Peyer's patch (tissue), 4 donors: Measurements from ENCODE around the gene FCER1G. TPM values are rescaled to one million over a fixed set of nuclear protein-coding genes. Genes with fewer than 3 reads are reported as not detected.

Source experiments
- DNase-seq, 3 donors: peaks; one replicate each; pipeline ENCODE4 v3.0.0-alpha.2; 2017 to 2019
- H3K27ac ChIP-seq, 4 donors: fragments of 200-600 bp; sonication (generic); one replicate each; pipeline ENCODE4 v1.5.1; 2016 to 2019
- H3K27me3 ChIP-seq, 2 donors: fragments of 200-600 bp; sonication (generic); one replicate each; pipeline ENCODE4 v1.5.1; 2019
- H3K36me3 ChIP-seq, 3 donors: fragments of 200-600 bp; sonication (generic); one replicate each; pipeline ENCODE4 v1.5.1; 2016 to 2019
- H3K4me1 ChIP-seq, 4 donors: fragments of 200-600 bp; sonication (generic); one replicate each; pipeline ENCODE4 v1.5.1; 2016 to 2019
- H3K4me3 ChIP-seq, 4 donors: fragments of 200-600 bp; sonication (generic); 1 replicate in 3 of 4; 2 replicates in 1 of 4; pipeline ENCODE4 v1.5.1; 2016 to 2019; ENCODE audit warnings: mild to moderate bottlenecking in 1 of 4
- H3K9me3 ChIP-seq, 4 donors: fragments of 200-600 bp; sonication (generic); one replicate each; pipeline ENCODE4 v1.5.1; 2016 to 2019; ENCODE audit warnings: mild to moderate bottlenecking in 1 of 4
- POLR2A ChIP-seq, 2 donors: fragments of 450-650 bp; IDR thresholded peaks; one replicate each; pipeline ENCODE4 v1.5.1; 2017; ENCODE audit warnings: antibody characterized with exemption in 2 of 2, mild to moderate bottlenecking in 2 of 2, moderate library complexity in 2 of 2
- total RNA-seq, 4 donors: library from RNA; depleted of rRNA; stranded (reverse); fragments of >200 nt; gene quantifications; one replicate each; pipeline ENCODE4 v1.1.0, GENCODE V29; 2016
- TF ChIP-seq, protein P1 (sequence below), 6 experiments: fragments of 450-650 bp in 4 of 6; fragments of 200-600 bp in 2 of 6; sonication (generic) in 1 of 6; IDR thresholded peaks; one replicate each; pipeline ENCODE4 v1.5.1; 2017 to 2019; ENCODE audit warnings: antibody characterized with exemption in 6 of 6, mild to moderate bottlenecking in 3 of 6, moderate library complexity in 1 of 6

The FCER1G gene
- total RNA-seq, 4 donors from 2014 or later: 5.1 to 33.8 (median 11.9) TPM; not detected in 1

DNA sequence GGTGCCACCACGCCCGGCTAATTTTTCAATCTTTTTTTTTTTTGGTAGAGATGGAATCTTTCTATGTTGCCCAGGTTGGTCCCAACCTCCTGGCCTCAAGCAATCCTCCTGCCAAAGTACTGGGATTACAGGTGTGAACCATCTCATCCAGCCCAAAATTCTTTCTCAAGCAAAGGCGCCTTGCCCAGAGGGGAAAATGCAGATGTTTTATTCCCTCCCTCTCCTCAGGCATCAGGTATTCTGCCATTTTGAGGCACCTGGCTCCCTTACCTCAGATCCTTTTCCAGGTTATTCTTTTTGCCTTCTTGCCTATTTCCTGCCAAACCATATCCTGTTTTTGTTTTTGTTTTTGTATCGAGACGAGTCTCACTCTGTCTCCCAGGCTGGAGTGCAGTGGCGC, 26.7 kb upstream of the FCER1G start:
- no peak overlapping the region for H3K4me3 ChIP-seq
- no peak for TF ChIP-seq POLR2A (IDR thresholded peaks at IDR 0.05)
- TF ChIP-seq, protein P1, sequence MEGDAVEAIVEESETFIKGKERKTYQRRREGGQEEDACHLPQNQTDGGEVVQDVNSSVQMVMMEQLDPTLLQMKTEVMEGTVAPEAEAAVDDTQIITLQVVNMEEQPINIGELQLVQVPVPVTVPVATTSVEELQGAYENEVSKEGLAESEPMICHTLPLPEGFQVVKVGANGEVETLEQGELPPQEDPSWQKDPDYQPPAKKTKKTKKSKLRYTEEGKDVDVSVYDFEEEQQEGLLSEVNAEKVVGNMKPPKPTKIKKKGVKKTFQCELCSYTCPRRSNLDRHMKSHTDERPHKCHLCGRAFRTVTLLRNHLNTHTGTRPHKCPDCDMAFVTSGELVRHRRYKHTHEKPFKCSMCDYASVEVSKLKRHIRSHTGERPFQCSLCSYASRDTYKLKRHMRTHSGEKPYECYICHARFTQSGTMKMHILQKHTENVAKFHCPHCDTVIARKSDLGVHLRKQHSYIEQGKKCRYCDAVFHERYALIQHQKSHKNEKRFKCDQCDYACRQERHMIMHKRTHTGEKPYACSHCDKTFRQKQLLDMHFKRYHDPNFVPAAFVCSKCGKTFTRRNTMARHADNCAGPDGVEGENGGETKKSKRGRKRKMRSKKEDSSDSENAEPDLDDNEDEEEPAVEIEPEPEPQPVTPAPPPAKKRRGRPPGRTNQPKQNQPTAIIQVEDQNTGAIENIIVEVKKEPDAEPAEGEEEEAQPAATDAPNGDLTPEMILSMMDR (IDR thresholded peaks at IDR 0.05): no peak
- H3K4me1 ChIP-seq: peaks cover 0 to 17% (median 4%) of the 10 kb centered on the region in 4 donors
- H3K36me3 ChIP-seq: no peaks in the 10 kb centered on the region
- peak overlapping the region in 1 of 4 donors; percentile 17 for H3K27ac ChIP-seq
- no peaks in the 10 kb centered on the region for H3K27me3 ChIP-seq
- no peaks in the 10 kb centered on the region for H3K9me3 ChIP-seq
- no peak for DNase-seq

DNA sequence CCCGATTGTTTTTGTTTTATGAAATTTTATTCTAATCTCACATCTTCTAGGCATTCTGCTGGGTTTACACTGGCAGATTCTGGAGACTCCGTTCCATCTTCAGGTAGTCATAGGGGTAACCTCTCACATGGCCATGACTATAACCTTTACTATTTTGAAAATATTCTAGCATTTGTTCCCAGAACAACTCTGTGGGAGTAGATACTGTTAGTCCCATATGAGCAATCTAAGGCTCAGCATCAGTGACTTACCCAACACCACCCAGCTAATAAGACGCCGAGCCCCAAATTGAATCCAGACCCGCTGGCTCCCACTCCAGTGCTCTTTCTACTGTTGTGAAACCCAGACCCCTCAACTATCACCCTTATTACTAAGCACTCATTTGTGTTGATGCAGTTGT, 26.1 kb upstream of the FCER1G start:
- no peaks in the 10 kb centered on the region for H3K27me3 ChIP-seq
- no peak overlapping the region for H3K27ac ChIP-seq
- H3K36me3 ChIP-seq: no peaks in the 10 kb centered on the region
- TF ChIP-seq, protein P1 (IDR thresholded peaks at IDR 0.05): no peak
- no peak for TF ChIP-seq POLR2A (IDR thresholded peaks at IDR 0.05)
- peaks cover 0 to 17% (median 7%) of the 10 kb centered on the region in 4 donors for H3K4me1 ChIP-seq
- no peak overlapping the region for H3K4me3 ChIP-seq
- no peaks in the 10 kb centered on the region for H3K9me3 ChIP-seq
- DNase-seq: no peak

DNA sequence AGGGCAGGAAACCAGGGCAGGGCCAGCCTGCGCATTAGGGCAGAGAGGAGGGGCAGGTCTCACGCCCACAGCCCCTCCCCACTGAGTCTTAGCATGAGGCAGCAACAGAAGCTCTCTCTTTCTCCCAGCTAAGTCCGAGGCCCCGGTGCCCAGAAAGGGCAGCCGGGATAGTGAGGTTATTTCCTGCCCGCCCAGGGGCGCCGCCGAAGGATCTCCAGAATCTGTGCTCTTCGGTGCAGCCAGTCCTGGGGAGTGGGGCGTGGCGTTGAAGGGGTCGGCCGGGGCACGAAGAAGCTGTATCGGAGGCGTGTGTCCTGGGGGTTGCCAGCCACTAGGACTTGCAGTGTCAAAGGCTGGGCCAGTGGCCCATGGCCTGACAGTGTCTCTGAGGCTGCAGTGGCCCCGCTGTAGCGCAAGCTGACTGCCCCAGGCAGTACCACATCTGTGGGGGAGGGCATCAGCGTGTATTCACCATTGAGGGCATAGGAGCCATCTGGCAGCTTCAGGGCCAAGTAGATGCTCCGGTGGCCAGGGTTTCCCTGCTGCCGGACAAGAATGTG, 24.1 kb upstream of the FCER1G start:
- no peak for TF ChIP-seq POLR2A (IDR thresholded peaks at IDR 0.05)
- Histone ChIP-seq H3K27me3 (no peaks in the 10 kb centered on the region), H3K4me3 (no peak overlapping the region), H3K27ac (no peak overlapping the region), H3K4me1 (peaks cover 0 to 19% (median 7%) of the 10 kb centered on the region in 4 donors), H3K9me3 (no peaks in the 10 kb centered on the region), H3K36me3 (no peaks in the 10 kb centered on the region)
- no peak for DNase-seq

DNA sequence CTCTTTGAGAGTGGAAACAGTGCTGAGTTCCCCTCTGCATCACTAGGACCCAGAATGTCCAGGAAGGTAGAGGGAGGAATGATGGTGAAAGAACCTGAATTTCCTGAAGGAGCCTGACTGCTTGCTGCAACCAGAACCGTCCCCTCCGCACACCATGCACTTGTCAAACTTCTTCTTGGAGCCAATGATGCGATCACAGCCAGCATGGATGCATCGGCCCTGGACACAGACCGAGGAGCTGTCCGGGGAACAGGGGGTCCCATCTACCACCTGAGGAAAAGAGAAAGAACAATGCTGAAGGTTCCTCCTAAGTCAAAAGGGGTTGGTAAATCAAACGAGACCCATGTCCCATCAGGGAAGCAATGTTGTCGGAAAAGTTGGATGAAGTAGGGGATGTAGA, 23.1 kb upstream of the FCER1G start:
- TF ChIP-seq, protein P1 (IDR thresholded peaks at IDR 0.05): no peak
- TF ChIP-seq POLR2A (IDR thresholded peaks at IDR 0.05): no peak
- no peaks in the 10 kb centered on the region for H3K36me3 ChIP-seq
- no peaks in the 10 kb centered on the region for H3K9me3 ChIP-seq
- H3K27me3 ChIP-seq: no peaks in the 10 kb centered on the region
- H3K27ac ChIP-seq: no peak overlapping the region
- H3K4me3 ChIP-seq: no peak overlapping the region
- no peak for DNase-seq
- H3K4me1 ChIP-seq: peaks cover 0 to 12% (median 7%) of the 10 kb centered on the region in 4 donors

DNA sequence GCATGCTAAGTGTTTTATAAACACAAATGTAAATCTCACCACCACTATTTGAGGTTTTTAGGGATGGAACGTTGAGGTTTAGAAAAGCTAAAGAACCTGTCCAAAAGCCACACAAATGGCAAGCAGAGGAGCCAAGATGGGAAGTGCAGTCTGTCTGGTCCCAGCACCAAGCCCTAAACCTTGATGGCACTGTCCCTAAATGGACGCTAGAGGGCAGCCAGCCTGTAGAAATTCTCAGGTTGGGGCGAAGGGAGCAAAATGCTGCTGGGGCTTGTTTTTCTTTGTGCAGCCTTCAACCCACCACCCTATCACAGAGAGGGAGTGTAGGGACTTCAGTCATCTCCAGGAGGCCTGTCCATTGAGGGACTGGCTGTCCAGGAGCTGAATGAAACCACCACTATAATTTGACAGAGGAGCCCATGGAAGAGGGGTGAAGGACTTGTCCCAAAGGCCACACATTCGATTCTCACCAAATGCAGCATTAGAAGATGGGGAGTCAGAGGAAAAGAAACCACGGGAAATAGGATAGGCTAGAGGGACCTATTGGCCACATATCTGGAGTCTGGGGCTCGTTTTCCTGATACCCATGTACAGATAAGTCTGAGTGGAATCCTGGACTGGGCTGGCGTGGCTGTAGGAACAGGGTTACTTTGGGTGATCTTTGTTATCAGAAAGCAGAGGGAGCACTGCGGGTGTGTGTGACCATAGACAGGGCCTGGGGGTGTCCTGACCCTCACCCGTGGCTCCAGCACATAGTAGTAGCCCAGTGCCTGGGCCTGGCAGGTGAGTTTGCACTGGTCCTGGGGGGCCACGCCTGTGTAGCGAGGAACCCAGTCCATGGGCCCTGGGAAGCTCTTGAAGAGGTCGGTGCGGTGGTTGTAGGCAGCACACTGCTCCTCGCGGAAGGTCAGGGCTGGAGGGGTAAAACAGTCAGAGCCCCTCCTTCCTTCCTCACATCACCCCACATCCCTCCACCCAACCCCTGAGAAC, 22.3 kb upstream of the FCER1G start:
- no peak for TF ChIP-seq POLR2A (IDR thresholded peaks at IDR 0.05)
- TF ChIP-seq, protein P1 (IDR thresholded peaks at IDR 0.05): peak; percentile 80 to 90 (median 84)
- peaks cover 0 to 12% (median 7%) of the 10 kb centered on the region in 4 donors for H3K4me1 ChIP-seq
- H3K36me3 ChIP-seq: no peaks in the 10 kb centered on the region
- no peak overlapping the region for H3K4me3 ChIP-seq
- peak in 2 of 3 donors; percentile 63 to 88 for DNase-seq
- no peaks in the 10 kb centered on the region for H3K9me3 ChIP-seq
- no peaks in the 10 kb centered on the region for H3K27me3 ChIP-seq
- H3K27ac ChIP-seq: peak overlapping the region in 1 of 4 donors; percentile 12
